DMS53 treated with DMSO at 0.1 percent for 48 hours (cell line): ENCODE results near the gene CEL.
"Not testable (repeated sequence)": the region's sequence is repeated elsewhere in the genome, so short reads cannot be mapped to it uniquely, and the experiment has no call there.

ENCODE experiments used
- DNase-seq: peaks from one replicate; lab custom pipeline; 2025; ENCODE audit not compliant: unreplicated experiment; lab: John Stamatoyannopoulos, UW

The CEL gene

DNA sequence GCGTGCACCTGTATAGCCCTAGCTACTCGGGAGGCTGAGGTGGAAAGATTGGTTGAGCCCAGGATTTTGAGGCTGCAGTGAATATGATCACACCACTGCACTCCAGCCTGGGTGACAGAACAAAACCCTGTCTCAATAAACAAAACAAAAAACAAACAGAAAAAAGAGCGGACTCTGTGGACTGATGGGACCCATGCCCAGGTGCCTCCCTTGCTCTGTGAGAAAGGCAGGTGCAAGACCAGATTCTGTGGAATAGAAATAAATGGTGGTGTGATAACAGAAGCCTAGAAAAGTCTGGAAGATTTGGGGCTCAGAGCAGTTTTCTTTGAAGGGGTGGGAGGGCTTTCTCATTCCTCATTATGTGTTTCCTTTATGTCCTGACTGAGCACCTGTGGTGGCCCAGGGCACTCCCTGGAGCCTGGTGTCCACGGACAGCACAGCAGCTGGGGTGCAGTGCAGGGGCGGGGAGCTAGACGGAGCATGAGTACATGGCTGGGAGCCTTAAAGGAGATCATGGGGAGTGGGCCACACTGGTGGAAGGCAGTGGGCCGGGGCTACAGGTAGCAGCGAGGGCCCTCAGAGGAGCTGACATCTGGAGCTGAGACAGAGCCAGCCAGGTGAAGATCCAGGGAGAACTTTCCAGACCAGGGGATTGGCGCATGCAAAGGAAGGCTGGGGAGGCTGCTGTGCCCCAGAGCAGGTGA, 15.4 kb upstream of the CEL start:
- DNase-seq = no peak

DNA sequence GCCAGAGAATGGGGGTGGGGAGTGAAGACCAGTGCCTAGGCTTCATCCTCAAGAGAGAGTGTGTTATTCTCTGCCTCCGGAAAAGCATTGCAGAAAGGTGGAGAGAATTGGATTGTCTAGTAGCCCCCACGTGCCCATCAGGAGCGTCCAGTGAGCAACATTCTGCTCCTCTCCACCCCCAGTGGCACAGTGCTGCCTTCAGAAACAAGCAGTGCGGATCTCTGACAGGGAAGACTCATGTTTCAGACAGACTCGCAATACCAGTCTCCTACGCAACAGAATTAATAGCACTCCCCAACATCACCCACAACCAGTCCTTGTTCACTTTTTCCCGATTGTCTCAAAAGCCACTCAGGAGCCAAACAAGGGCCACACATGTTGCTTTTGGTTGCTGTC, 14.9 kb upstream of the CEL start:
- no peak for DNase-seq

DNA sequence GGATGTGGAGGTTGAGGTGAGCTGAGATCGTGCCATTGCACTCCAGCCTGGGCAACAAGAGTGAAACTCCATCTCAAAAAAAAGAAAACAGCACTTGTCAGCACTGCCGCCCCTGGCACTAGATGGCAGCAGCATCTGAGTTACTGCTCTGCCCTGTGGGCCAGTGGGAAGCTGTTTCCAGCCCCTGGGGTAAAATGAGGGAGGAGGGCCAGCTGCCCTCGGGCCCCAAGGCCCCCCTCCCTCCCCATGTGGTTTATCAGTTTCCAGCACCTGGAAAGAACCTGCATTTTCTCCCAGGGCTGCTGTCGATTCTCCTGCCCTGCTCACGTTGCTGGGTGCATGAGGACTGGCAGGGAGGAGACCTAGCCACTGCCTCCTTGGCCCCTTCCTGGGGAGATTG, 13.2 kb upstream of the CEL start:
- peak; percentile 38 for DNase-seq

DNA sequence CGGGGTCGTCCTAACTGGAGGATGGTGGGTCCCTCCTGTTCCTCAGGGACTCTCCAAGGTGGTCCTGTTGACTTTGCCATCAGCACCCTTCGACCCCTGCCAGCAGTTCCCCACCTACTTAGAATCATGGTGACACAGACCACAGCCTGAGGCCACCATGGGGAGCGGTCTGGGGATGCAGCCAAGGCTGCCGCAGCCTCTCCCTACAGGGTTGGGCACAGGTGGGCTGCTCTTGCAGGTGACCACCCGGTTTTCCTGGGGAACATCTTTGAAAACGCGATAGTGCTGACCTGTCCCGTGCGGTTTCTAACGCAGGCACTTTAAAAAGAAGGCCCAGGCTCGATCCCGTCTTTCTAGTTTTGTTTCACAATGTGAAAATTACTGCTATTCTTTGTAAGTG, 12.7 kb upstream of the CEL start:
- no peak for DNase-seq

DNA sequence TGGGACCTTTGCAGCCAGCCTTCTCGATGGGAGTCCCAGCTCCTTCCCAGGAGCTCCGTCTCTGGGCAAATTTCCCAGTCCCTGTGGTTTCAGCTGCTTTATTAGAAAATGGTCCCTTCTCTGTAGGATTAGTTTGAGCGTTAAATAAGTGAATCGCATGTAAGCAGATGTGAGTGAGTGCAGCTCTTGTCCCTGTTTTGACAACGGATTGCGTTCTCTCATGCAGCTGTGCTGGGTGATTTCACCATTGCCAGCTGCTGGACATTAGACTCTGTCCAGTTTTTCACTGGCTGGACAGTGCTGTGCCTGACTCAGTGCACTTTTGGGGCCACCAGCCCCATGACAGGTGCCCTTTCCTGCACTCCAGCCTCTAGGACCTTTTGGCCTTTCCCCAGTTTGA, 11.6 kb upstream of the CEL start:
- DNase-seq = no peak

DNA sequence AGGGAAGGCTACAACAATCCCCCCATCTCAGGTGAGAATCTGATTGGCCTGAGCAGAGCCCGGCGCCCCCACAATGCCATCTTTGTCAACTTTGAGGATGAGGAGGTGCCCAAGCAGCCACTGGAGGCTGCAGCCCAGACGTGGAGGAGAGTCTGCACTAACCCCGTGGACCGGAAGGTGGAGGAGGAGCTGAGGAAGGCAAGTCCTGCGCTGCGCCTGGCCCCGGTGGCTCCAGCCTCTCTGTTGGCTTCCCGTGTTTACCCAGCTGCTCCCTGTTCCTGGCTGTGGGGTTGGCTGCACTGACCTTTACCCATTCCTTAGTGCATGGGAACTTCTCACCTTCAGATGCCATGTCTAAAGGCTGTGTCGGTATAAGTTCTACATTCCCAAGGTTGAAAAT, 11.0 kb upstream of the CEL start:
- peak; percentile 89 for DNase-seq

DNA sequence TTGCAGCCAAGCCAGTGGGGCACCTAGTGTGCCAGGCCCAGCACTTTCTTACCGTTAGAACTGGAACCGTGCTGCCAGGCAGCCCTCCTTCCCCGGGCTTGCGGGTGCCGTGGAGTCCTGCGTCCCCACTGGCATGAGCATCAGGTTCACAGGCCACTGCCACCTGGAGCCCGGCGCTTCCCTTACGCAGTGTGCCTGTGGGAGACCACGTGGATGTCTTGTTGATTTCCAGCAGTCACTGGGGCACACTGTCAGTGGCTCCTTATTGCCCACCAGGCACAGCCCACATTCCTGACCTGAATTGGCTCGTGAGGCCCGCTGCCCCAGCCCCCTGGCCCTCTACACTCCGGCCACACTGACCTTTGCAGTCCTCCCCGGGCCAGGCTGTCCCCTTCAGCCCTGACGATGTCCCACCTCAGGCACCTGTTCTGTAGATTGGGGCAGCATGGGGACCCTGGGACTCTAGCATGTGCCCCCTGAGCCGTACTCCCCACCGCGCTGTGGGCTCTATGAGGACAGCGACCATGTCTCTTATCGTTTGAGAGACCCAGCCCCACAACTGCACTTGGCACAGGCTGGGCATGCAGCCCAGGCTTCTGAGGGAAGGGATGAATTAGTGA, 10.4 kb upstream of the CEL start:
- no peak for DNase-seq

DNA sequence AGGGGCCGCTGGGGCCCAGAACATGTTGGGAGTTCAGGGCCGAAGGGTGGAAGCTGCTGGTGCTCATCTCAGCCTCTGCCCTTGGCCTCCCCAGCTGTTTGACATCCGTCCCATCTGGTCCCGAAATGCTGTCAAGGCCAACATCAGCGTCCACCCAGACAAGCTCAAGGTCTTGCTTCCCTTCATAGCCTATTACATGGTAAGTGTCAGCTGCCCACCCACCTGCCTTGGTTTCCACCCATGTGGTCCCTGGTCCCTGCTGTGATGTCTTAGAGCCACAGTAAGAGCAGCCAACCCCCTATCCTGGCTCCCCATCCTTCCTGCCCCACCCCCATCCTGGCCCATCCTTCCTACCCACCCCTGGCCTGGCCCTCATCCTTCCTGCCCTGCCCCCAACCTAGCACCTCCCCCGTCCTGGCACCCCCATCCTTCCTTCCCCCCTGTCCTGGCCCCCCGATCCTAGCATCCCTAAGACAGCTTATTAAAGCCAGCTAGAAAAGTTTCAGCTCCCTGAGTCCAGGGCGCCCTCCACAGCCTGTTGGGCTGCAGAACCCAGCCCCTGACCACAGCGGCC, 9.7 kb upstream of the CEL start:
- no peak for DNase-seq

DNA sequence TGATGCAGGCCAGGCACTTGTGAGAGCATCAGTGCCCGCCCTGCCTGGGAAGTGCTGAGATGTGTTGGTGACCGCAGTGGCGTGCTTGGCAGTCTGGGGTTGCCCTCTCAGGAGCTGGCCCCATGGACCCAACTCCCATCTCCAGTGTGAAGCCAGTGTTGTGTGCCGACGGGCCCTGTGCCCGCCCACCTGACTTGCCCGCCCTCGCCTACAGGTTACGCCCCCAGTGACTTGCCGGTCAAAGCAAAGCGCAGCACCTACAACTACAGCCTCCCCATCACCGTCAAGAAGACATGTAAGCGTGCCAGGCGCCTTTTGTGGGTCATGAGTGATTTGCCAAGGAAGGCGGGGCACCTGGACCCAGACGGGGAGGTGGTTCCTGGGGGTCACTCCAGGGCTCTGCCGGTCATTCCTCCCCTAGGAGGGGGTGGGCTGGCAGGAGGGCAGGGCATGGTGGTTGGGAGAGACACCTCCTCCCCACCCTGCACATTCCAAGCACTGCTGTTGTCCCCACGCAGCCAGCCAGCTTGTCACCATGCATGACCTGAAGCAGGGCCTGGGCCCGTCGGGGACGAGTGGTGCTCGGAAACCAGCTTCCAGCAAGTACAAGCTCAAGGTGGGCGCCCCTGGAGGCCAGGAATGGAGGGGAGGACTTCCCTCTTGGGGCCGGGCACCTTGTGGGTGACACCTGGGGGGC, 7.4 kb upstream of the CEL start:
- DNase-seq = no peak

DNA sequence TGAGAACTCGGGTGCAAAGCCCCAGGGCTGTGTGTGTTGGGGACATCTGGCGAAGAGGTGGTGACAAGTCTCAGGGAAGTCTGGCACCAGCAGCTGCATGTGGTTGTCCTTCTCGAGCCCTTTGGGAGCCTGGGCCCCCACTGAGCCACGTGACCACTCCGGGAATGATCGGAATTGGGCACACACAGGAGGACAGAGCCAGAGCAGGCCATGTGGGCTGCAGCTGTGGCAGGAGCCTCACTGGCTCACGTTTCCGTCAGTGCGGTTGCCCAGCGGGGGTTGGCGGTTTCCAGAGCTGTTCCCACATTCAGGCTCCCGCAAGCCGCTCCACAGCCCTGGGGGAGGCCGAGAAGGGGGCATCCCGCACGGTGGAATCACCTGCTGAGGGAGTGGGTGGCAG, 6.8 kb upstream of the CEL start:
- no peak for DNase-seq

DNA sequence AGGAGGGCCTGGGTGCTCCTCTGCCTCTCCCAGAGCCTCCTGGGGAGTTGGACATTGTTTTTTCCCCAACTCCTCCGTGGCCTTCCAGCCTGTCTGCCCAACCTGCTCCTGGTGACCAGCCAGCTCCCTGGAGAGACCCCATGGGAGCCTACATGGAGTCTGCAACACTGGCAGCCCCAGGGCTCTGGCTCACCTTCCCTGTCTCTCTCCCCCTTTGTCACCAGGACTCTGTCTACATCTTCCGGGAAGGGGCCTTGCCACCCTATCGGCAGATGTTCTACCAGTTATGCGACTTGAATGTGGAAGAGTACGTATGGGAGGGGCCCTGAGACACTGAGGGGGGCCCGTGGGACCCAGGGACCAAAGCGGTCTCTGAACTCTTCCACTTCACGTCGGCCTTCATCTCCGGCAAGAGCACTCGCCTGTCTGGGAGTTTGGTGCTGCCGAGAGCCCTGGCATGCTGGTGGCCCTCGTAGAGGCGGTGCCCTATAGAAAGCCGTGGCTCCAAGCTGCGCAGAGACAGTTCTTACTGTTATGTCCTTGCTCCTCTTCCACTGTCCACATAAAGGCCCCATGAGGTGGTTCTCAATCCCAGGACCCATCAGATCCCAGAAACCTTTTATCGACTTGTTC, 5.9 kb upstream of the CEL start:
- no peak for DNase-seq

DNA sequence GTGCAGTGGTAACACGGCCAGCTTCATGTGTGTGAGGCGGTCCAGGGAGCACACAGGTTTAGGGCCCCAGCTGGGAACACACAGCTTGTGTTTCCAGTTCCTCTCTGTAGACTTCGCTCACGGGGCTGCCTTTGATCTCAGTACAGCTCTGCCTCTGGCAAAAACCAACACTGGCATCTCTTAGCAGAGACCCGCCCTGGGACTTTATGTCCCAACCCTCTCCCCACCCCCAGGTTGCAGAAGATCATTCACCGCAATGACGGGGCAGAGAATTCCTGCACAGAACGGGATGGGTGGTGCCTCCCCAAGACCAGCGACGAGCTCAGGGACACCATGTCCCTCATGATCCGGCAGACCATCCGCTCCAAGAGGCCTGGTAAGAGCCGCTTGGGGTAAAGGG, 5.2 kb upstream of the CEL start:
- no peak for DNase-seq

DNA sequence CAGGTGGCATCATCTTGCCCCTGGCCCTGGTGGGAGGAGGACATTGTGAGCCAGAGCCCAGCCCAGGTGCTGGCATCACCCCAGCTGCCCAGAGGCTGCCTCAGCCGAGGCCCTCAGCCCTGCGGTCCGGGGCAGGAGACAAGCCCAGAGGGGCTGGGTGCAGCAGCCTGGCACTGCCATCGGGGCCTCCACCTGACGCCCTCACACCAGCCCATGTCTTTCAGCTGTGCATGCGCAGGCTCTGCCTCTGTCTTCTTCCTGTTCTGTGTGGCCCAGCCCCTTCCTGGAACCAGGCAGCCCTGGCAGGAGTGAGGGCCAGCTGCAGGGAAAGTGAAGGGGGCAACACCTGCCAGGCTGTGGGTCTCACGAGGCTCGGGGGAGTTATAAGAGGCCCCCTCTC, 4.8 kb upstream of the CEL start:
- no peak for DNase-seq

DNA sequence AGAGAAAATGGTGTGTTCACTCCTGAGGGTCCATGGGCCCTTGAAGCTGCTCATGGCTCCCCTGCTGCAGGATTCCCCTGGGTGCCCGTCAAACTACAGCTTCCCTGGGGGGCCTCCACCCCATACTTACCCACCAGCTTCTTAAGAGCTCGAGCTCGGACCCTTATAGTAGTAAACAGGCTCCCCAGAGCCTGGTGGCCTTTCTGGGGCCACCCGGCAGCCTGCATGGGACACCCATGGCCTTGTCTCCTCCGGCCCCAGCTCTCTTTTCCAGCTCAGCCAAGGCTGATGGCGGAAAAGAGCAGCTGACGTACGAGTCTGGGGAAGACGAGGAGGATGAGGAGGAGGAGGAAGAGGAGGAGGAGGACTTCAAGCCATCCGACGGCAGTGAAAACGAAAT, 4.2 kb upstream of the CEL start:
- DNase-seq = no peak

DNA sequence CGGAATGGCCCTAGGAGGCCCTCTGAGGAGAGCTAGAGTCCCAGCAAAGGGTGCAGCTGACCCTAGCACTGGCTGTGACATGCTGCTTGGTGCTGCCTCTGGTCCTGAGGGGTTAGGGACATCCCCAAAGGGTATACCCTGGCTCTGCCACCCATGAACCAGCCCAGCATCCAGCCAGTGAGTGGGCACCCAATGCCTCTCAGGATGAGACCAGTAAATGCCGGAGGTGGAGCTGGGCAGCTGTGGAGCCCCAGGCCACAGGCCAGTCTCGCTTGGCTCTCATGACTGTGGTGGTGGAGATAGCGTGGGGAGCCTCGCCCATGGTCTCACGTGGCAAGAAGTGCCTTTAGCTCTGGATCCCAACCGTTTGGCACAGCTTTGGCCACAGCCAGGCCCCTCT, 3.7 kb upstream of the CEL start:
- no peak for DNase-seq

DNA sequence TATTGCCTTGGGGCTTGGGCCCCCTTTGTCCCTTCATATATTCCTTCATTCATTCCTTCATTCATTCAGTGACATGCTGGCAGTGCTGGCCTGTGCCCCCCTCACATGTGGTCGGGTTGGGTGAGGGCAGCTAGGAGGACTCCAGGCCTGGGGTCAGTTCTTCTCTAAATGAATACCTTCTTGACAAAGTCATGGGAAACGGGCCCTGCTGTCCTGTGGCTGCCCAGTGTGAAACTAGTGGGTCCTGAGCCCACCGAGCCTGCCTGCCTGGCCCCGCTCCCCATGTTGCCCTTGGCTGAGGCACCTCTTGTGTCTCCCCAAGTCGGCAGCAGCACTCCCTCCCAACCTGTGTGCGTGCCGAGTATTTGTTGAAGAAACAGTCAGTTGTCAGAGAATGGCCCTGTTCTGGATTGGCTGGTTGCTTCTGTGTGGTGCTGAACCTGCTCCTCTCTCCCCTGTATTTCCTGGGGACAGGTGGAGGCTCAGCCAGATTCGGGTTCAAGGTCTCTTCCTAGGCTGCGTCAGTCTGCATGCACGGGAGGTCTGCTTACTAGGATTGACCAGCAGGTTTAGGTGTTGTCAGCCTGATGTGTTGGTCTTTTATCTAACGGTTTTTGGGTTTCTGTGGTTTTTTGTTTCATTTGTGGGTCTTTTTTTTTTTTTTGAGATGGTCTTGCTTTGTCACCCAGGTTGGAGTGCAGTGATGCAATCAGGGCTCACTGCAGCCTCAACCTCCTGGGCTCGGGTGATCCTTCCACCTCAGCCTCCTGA, 3.0 kb upstream of the CEL start:
- DNase-seq = no peak

DNA sequence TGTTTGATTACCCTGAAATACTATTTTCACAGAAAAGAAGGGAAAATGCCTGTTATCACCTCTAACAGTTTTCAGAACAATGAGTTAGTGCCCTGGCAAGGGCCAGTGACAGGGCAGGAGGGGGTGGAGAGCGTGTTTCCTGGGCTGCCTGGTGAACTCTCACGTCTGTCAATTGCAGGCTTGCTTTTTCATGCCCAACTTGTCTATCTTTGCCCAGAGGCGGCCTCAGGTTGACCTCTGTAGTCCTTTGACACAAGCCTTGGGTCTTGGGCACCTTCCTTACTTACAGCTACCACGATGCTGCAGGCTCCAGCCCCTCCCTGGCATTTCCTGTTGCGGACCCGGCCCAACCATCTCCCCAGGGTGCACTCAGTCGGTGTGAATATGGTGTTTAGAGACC, 2.2 kb upstream of the CEL start:
- no peak for DNase-seq

DNA sequence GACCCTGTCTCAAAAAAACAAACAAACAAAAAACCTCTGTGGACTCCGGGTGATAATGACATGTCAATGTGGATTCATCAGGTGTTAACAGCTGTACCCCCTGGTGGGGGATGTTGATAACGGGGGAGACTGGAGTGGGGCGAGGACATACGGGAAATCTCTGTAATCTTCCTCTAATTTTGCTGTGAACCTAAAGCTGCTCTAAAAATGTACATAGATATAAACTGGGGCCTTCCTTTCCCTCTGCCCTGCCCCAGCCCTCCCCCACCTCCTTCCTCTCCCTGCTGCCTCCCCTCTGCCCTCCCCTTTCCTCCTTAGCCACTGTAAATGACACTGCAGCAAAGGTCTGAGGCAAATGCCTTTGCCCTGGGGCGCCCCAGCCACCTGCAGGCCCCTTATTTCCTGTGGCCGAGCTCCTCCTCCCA, 1.4 kb upstream of the CEL start:
- no peak for DNase-seq

DNA sequence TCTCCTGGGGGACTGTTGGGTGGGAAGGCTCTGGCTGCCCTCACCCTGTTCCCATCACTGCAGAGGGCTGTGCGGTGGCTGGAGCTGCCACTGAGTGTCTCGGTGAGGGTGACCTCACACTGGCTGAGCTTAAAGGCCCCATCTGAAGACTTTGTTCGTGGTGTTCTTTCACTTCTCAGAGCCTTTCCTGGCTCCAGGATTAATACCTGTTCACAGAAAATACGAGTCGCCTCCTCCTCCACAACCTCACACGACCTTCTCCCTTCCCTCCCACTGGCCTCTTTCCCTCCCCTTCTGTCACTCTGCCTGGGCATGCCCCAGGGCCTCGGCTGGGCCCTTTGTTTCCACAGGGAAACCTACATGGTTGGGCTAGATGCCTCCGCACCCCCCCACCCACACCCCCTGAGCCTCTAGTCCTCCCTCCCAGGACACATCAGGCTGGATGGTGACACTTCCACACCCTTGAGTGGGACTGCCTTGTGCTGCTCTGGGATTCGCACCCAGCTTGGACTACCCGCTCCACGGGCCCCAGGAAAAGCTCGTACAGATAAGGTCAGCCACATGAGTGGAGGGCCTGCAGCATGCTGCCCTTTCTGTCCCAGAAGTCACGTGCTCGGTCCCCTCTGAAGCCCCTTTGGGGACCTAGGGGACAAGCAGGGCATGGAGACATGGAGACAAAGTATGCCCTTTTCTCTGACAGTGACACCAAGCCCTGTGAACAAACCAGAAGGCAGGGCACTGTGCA, 590 bp upstream of the CEL start:
- DNase-seq = not testable (repeated sequence)

DNA sequence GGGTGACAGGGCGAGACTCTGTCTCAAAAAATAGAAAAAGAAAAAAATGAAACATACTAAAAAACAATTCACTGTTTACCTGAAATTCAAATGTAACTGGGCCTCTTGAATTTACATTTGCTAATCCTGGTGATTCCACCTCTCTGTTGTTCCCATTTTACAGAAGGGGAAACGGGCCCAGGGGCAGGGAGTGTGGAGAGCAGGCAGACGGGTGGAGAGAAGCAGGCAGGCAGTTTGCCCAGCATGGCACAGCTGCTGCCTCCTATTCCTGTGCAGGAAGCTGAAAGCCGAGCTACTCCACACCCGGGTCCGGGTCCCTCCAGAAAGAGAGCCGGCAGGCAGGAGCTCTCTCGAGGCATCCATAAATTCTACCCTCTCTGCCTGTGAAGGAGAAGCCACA, 788 bp downstream of the CEL start:
- DNase-seq = not testable (repeated sequence)
